HG03442 (cell line): ENCODE data around the gene SYNDIG1.

ENCODE experiments used
- ATAC-seq: cut with Tn5 transposase; IDR thresholded peaks from one replicate; pipeline ENCODE4 v1.9.1; 2021; ENCODE audit warnings: mild to moderate bottlenecking, moderate library complexity; ENCODE audit not compliant: unreplicated experiment

SYNDIG1 gene

GRCh38 chr20:24669701-24670100 lies 200.3 kb downstream of the SYNDIG1 start:
- ATAC-seq = no peak

GRCh38 chr20:24670341-24670872 lies 201.0 kb downstream of the SYNDIG1 start:
- ATAC-seq = no peak

- no peak for ATAC-seq
Observed at GRCh38 chr20:24670981-24671380, 201.6 kb downstream of the SYNDIG1 start.

- ATAC-seq = no peak
Observed at GRCh38 chr20:24672181-24672880, 202.9 kb downstream of the SYNDIG1 start.

- no peak for ATAC-seq
Observed at GRCh38 chr20:24672886-24673677, 203.7 kb downstream of the SYNDIG1 start.

GRCh38 chr20:24673678-24674570 lies 204.5 kb downstream of the SYNDIG1 start:
- no peak for ATAC-seq

- ATAC-seq = no peak
Observed at GRCh38 chr20:24674921-24675605, 205.6 kb downstream of the SYNDIG1 start.

- no peak for ATAC-seq
Observed at GRCh38 chr20:24675651-24676352, 206.4 kb downstream of the SYNDIG1 start.

GRCh38 chr20:24676353-24676977 lies 207.0 kb downstream of the SYNDIG1 start:
- no peak for ATAC-seq

GRCh38 chr20:24676978-24677370 lies 207.5 kb downstream of the SYNDIG1 start:
- ATAC-seq = no peak

GRCh38 chr20:24677626-24678315 lies 208.3 kb downstream of the SYNDIG1 start:
- ATAC-seq = no peak

GRCh38 chr20:24678351-24679106 lies 209.1 kb downstream of the SYNDIG1 start:
- ATAC-seq = no peak

GRCh38 chr20:24679448-24680047 lies 210.1 kb downstream of the SYNDIG1 start:
- ATAC-seq = no peak

- no peak for ATAC-seq
Observed at GRCh38 chr20:24681634-24682495, 212.4 kb downstream of the SYNDIG1 start.

- ATAC-seq = no peak
Observed at GRCh38 chr20:24682496-24682985, 213.1 kb downstream of the SYNDIG1 start.

GRCh38 chr20:24683676-24684075 lies 214.2 kb downstream of the SYNDIG1 start:
- ATAC-seq = no peak
